K562 (cell line): ENCODE results near the gene CBX1. TPM values are rescaled to one million over a fixed set of nuclear protein-coding genes. Genes with fewer than 3 reads are reported as not detected.

Source experiments
- ATAC-seq: fragments of 200-7000 bp; cut with Tn5 transposase; 3 replicates; pipeline ENCODE4 v1.9.1; 2020; ENCODE audit warnings: moderate library complexity
- BruUV-seq: library from RNA; stranded (reverse); fragments of 400-500 nt; replicated peaks from 2 replicates; lab custom pipeline; 2021; lab: Mats Ljungman, UMichigan
- CTCF ChIA-PET: fragments of 300-600 bp; formaldehyde crosslinking; extraction: SDS; loops from one replicate; lab custom pipeline; 2021; ENCODE audit warnings: low intra/inter-chr PET ratio; lab: Yijun Ruan, JAX
- POLR2A ChIA-PET: fragments of 300-600, 350-650 bp; sonication (Branson Sonifier 250); formaldehyde crosslinking; extraction: SDS; loops from one replicate; lab custom pipeline; 2021; ENCODE audit warnings: antibody characterized with exemption, inconsistent platforms; lab: Yijun Ruan, JAX
- DNase-seq, 4 experiments: peaks; one replicate each; pipeline versions ENCODE4 v3.0.0 to v3.0.0-alpha.2; 2011 to 2018; ENCODE audit warnings: low spot score in 3 of 4, mixed read lengths in 3 of 4; ENCODE audit errors: extremely low read depth in 1 of 4
- FAIRE-seq: peaks from 2 replicates; lab custom pipeline; 2011; peaks lifted over from hg19 to GRCh38; lab: Jason Lieb, UNC
- H2AFZ ChIP-seq: 2 replicates; pipeline ENCODE4 v1.6.0; 2011; ENCODE audit warnings: low read depth, low read length, control low read depth, inconsistent platforms
- H3K27ac ChIP-seq: fragments of 200-600 bp; 3 replicates; pipeline ENCODE4 v1.8.0; 2011; ENCODE audit warnings: low read depth, mild to moderate bottlenecking, control low read depth, inconsistent platforms, low read length, moderate library complexity, mixed read lengths; ENCODE audit errors: extremely low read depth
- H3K27me3 ChIP-seq, 2 experiments: fragments of 300-600 bp in 1 of 2; 2 replicates in 1 of 2; 3 replicates in 1 of 2; pipeline versions ENCODE4 v1.6.0 to v1.8.0; 2011; ENCODE audit warnings: inconsistent platforms in 2 of 2, low read length in 2 of 2, mild to moderate bottlenecking in 1 of 2, mixed read lengths in 1 of 2, moderate library complexity in 1 of 2; ENCODE audit not compliant: control insufficient read depth in 2 of 2, insufficient read depth in 2 of 2
- H3K36me3 ChIP-seq: fragments of 300-600 bp; 3 replicates; pipeline ENCODE4 v1.8.0; 2011; ENCODE audit warnings: mild to moderate bottlenecking, low read length, inconsistent platforms; ENCODE audit not compliant: control insufficient read depth, insufficient read depth
- H3K4me1 ChIP-seq, 2 experiments: fragments of 200-600 bp in 1 of 2; replicated peaks in 1 of 2; 2 replicates in 1 of 2; 3 replicates in 1 of 2; pipeline versions ENCODE4 v1.5.1 to v1.8.0; 2011; ENCODE audit warnings: inconsistent platforms in 2 of 2, low read length in 2 of 2, mild to moderate bottlenecking in 1 of 2, mixed read lengths in 1 of 2, moderate library complexity in 1 of 2; ENCODE audit not compliant: control insufficient read depth in 2 of 2, insufficient read depth in 2 of 2
- H3K4me2 ChIP-seq: 2 replicates; pipeline ENCODE4 v1.6.1; 2011; ENCODE audit warnings: low read length, control low read depth, inconsistent platforms, mixed read lengths; ENCODE audit not compliant: insufficient read depth
- H3K4me3 ChIP-seq: fragments of 200-600 bp; sonication (generic), shearing (Covaris generic); 2 replicates; pipeline ENCODE4 v1.5.1; 2016; ENCODE audit warnings: control low read depth, inconsistent platforms
- H3K79me2 ChIP-seq: fragments of 200-600 bp; 3 replicates; pipeline ENCODE4 v1.8.0; 2011; ENCODE audit warnings: low read length, inconsistent platforms; ENCODE audit not compliant: control insufficient read depth, insufficient read depth
- H3K9ac ChIP-seq, 2 experiments: 2 replicates each; pipeline versions ENCODE4 v1.6.0 to v1.6.1; 2011; ENCODE audit warnings: low read depth in 2 of 2, low read length in 2 of 2, control low read depth in 1 of 2, inconsistent platforms in 1 of 2, mild to moderate bottlenecking in 1 of 2, mixed read lengths in 1 of 2; ENCODE audit not compliant: insufficient read depth in 1 of 2
- H3K9me1 ChIP-seq: one replicate; pipeline ENCODE4 v1.6.0; 2011; ENCODE audit warnings: inconsistent platforms, mild to moderate bottlenecking, low read length, moderate library complexity; ENCODE audit not compliant: control insufficient read depth, insufficient read depth
- H3K9me3 ChIP-seq: replicated peaks from 2 replicates; pipeline ENCODE4 v1.5.1; 2011; ENCODE audit warnings: low read depth, low read length, inconsistent platforms; ENCODE audit not compliant: control insufficient read depth, insufficient read depth
- H4K20me1 ChIP-seq: replicated peaks from 2 replicates; pipeline ENCODE4 v1.6.1; 2011; ENCODE audit warnings: low read length, inconsistent platforms, mixed read lengths; ENCODE audit not compliant: control insufficient read depth, insufficient read depth
- CHCHD3 ChIP-seq: fragments of 250-450 bp; sonication (Bioruptor Pico); IDR thresholded peaks from 2 replicates; pipeline ENCODE4 v2.1.2; 2022; ENCODE audit warnings: mild to moderate bottlenecking
- CTBP1 ChIP-seq: fragments of 450-650 bp; IDR thresholded peaks from 2 replicates; pipeline ENCODE4 v1.6.1; 2016; ENCODE audit warnings: borderline replicate concordance
- ELF2 ChIP-seq: fragments of 250-450 bp; sonication (Bioruptor Pico); IDR thresholded peaks from 2 replicates; pipeline ENCODE4 v1.5.0; 2021; ENCODE audit warnings: mild to moderate bottlenecking
- FOXK2 ChIP-seq, 2 experiments: fragments of 450-650 bp; IDR thresholded peaks in 1 of 2; conservative IDR thresholded peaks in 1 of 2; 2 replicates each; pipeline ENCODE4 v1.6.1; 2016; ENCODE audit warnings: low read depth in 2 of 2, mild to moderate bottlenecking in 1 of 2
- FOXP4 ChIP-seq: sonication (generic); formaldehyde crosslinking; IDR thresholded peaks from 2 replicates; pipeline ENCODE4 v1.8.0; 2022; ENCODE audit warnings: mild to moderate bottlenecking, missing genetic modification reagents, borderline replicate concordance
- HEY1 ChIP-seq: fragments of 250-450 bp; sonication (Bioruptor Pico); IDR thresholded peaks from 2 replicates; pipeline ENCODE4 v1.5.0; 2020; ENCODE audit warnings: mild to moderate bottlenecking, moderate library complexity, borderline replicate concordance
- NKRF ChIP-seq: fragments of 450-650 bp; IDR thresholded peaks from 2 replicates; pipeline ENCODE4 v1.6.1; 2016; ENCODE audit warnings: borderline replicate concordance
- NR3C1 ChIP-seq: sonication (generic); formaldehyde crosslinking; IDR thresholded peaks from 2 replicates; pipeline ENCODE4 v1.8.1; 2022; ENCODE audit warnings: missing genetic modification reagents
- ZNF197 ChIP-seq: fragments of 200-800 bp; sonication (Bioruptor generic); IDR thresholded peaks from 2 replicates; pipeline ENCODE4 v1.6.1; 2016; ENCODE audit warnings: low read depth, missing genetic modification characterization, missing compliant biosample characterization
- WGBS: fragments of 100-300 bp; shearing (Covaris generic); methylation state at CpG from one replicate; pipeline ENCODE4 v1.1.6; 2016; ENCODE audit warnings: low coverage, mixed read lengths; ENCODE audit not compliant: insufficient coverage; ENCODE audit errors: missing lambda C conversion rate; 5-methylcytosine and 5-hydroxymethylcytosine counted together
- in situ Hi-C: fragments of 300-500 bp; cut with MboI; formaldehyde crosslinking; loops from 4 replicates; pipeline ENCODE4 v1.15.0; 2018; ENCODE audit warnings: inconsistent platforms, mixed read lengths
- intact Hi-C: fragments of 100-400 bp; cut with micrococcal nuclease; formaldehyde crosslinking; loops from 2 replicates; pipeline ENCODE4 v1.14.2; 2022
- polyA plus RNA-seq, 8 experiments: library from polyadenylated mRNA; depleted of rRNA in 4 of 8; stranded (reverse) in 5 of 8; unstranded in 3 of 8; fragments of >200 nt; fragmentation: Nextera tagmentation in 2 of 8; fragmentation: Illumina TruSeq in 1 of 8; extraction: Ambion mirVana in 2 of 8; extraction: Trizol in 1 of 8; gene quantifications; 2 replicates each; pipeline versions ENCODE4 v1.2.1 to v1.2.3, GENCODE V29; 2011 to 2014; ENCODE audit warnings: inconsistent platforms in 1 of 8, missing spikeins in 1 of 8
- total RNA-seq, 7 experiments: library from RNA; depleted of rRNA in 6 of 7; stranded (reverse); fragments of >200 nt in 6 of 7; fragmentation: Illumina TruSeq in 2 of 7; extraction: Trizol in 2 of 7; gene quantifications; 2 replicates each; pipeline versions ENCODE4 v1.2.1 to v1.2.3, GENCODE V29; 2011 to 2021; ENCODE audit warnings: low replicate concordance in 1 of 7

Gene CBX1
- total and polyA plus RNA-seq, 9 of the 15 experiments (the other 6 are each of a cell fraction or from before 2014, with no cell fraction given), result 10.6 to 95.7 (median 52.7) TPM

- no peak for FAIRE-seq
- Histone ChIP-seq H4K20me1 (no peaks in the 10 kb centered on the region), H3K9me3 (no peaks in the 10 kb centered on the region), H3K27me3 (no peaks in the 10 kb centered on the region), H3K9ac (0 out of 4 replicates have a peak overlapping the region, but pooled peaks of 1 of the 2 experiments have one; percentile 37), H3K4me3 (no peak overlapping the region), H3K27ac (no peak overlapping the region), H2AFZ (no peak overlapping the region), H3K4me1 (no peaks in the 10 kb centered on the region), H3K36me3 (peaks cover 28% of the 10 kb centered on the region; the same call in 2 of the 3 replicates), H3K4me2 (no peak overlapping the region), H3K79me2 (no peaks in the 10 kb centered on the region), H3K9me1 (peaks cover 3% of the 10 kb centered on the region)
- in situ Hi-C loops, result no loop called here
- TF ChIP-seq ELF2 (no peak), CTBP1 (no peak), FOXK2 (conservative IDR thresholded peaks at IDR 0.05 in 1 of 2, IDR thresholded peaks at IDR 0.05 in 1 of 2; ENCODE audit: low read depth in 2 of 2) (no peak), NR3C1 (no peak), NKRF (no peak), HEY1 (CRISPR knock-in tag) (no peak), CHCHD3 (CRISPR knock-in tag) (no peak), FOXP4 (CRISPR knock-in tag) (no peak), ZNF197 (CRISPR knock-in tag) (no peak)
- ATAC-seq, result no peak
- POLR2A ChIA-PET, result no interaction called here
- intact Hi-C loops, result no loop called here
- no TSS peak for BruUV-seq
- DNase-seq, result no peak
- CTCF ChIA-PET, result no interaction called here
- WGBS, result 72% methylated on average over 9 of the region's 9 CpGs
These were observed 24.7 kb upstream of the CBX1 start for GRCh38 chr17:48125829-48126531.
